HG03469 (cell line): ENCODE results near the gene RALY.

Experiments used
- ATAC-seq: cut with Tn5 transposase; IDR thresholded peaks from one replicate; pipeline ENCODE4 v1.9.1; 2021; ENCODE audit warnings: mild to moderate bottlenecking, moderate library complexity, moderate number of reproducible peaks; ENCODE audit not compliant: unreplicated experiment

Gene RALY

DNA sequence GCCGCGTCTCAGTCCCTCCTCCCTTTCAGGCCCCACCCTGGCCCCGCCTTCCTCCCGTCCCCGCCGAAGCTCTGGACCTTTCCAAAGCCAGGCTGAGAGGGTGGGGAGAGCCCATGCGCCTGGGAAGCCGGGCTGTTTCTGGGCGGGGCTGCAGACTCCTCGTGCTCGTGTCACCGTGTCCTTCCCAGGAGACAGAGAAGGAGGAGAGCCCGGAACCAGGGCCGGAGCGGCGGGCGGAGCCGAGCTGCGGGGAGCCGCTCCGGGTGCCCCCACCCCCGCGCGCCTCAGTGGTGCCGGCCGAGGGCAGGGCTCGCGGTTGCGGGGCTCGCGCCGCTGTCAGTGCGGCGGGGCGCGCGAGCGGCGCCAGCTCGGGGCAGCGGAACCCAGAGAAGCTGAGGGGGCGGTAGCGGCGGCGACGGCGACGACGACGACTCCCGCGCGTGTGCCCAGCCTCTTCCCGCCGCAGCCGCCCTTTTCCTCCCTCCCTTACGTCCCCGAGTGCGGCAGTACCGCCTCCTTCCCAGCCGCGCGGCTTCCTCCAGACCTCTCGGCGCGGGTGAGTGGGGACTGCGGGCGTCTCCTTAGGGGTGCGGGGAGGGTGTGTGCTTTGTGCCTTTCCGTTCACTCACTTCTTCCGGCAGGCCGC lies at the start of gene RALY:
RALY (plus strand) TSS at position 336 of the 646 bp plus-strand sequence. CDS start 78,164 bp downstream, outside the sequence.
- peak; percentile 30 for ATAC-seq

DNA sequence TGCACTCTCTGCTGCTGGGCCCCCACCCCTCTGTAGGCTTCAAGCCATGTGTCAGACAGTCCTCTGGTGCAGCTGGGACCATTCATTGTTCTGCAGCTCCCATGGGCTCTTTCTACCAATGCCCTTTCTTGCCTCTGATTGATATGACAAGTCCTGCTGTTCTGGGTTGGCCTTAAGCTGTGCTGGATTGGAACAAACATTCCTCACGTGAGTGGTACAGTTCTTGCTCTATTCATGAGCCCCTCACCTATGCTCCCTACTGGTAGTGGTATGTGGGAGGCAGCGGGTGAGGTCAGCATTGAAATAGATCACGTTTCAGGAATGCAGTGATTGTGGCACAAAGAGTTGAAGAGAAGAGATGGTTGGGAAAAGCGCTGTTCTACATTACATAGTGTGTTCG lies 48.8 kb upstream of the RALY start:
- no peak for ATAC-seq

DNA sequence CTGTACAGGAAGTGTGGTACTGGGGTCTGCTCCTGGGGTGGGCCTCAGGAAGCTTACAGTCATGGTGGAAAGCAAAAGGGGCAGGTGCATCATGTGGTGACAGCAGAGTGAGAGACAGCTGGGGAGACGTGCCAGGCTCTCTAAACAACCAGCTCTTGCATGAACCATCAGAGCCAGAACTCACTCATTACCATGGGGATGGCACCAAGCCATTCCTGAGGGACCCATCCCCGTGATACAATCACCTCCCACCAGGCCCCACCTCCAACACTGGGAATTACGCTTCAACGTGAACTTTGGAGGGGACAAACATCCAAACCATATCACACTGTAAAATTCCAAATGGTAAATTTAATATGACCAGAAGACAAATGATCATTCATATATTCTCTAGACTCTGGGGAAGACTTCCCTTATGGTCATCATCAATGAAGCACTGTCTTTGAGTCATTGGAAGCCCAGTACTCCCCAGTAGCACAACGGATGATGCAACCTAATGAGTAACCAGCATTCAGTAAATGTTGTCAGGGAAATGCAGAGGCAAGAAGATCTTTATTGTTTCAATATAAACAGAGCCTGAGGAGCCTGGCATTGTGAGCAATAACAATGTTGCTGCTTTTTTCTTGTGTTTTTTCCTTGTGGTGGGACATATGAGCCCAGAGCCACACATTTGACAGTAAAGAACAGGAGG lies 48.2 kb upstream of the RALY start:
- no peak for ATAC-seq

DNA sequence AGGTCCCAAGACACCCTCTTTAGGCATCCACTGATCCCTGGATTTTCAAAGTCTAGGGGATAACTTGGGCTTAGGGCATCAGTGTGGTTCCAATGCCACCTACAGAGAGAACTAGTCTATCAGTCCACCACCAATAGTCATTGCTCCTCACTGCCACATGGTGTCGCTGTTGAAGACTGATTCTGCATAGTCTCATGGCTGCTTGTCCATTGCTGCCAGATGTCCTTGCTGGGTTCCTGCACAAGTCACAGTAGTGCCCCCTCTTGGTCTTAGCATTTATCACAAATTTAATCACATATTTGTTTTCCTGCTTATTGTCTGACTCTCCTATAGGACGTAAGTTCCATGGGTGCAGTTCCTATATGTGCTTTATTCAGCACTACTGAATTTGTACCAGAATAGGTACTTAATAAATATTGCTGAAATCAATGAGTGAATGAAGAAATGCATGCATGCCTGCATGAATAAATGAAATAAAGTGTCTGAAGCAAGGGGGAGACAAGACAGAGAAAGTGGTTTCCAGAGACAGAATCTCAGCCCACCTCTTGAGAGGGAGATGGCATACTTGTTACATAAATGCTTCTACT lies 45.9 kb upstream of the RALY start:
- ATAC-seq: no peak

DNA sequence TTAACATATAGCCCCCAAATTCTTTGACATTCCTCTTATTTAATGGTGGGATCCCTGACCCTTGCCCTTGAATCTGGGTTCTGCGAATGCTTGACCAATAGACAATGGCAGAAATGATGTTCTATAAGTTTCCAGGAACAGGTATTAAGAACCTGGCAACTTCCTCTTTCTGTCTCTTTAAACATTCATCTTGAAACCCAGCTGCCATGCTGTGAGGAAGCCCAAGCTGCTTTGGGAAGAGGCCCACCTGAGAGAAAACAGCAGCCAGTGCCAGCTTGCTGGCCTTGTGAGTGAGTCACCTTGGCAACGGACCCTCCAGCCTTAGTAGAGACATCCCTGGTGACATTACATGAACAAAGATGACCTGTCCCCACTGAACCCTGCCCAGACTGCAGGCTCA lies 45.2 kb upstream of the RALY start:
- ATAC-seq: no peak

DNA sequence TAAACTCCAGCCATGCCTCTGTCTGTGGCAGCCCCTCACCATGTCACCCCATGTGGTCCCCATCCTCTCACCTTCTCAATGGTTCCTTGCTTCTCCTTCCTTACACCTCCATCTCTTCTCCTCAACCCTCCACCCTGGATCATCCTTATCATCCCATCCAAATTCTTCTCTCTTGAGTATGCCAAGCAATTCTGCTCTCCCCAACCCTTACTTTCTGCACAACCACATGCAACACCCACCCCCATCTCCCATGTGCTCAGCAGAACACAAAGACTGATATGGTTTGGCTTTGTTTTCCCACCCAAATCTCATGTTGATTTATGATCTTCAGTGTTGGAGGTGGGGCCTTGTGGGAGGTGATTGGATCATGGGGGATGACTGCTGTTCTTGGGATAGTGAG lies 42.5 kb upstream of the RALY start:
- ATAC-seq: no peak

DNA sequence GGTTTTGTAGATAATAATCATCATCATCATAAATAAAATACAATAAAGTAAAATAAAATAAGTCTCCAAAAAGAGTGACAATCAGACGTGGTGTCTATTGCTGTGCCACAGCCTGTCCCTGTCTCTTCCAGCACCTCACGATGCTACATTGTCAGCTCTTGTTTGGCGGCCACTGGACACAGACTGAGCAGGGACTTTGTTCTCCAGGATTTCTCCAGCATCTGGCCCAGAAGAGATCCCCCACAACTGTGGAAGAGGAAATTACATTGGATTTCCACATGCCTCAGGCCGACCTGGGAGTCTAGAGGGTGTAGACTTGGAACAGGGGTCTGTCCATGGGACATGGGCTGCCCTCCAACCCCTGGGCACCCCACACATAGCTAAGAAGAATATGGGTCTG lies 39.2 kb upstream of the RALY start:
- no peak for ATAC-seq

DNA sequence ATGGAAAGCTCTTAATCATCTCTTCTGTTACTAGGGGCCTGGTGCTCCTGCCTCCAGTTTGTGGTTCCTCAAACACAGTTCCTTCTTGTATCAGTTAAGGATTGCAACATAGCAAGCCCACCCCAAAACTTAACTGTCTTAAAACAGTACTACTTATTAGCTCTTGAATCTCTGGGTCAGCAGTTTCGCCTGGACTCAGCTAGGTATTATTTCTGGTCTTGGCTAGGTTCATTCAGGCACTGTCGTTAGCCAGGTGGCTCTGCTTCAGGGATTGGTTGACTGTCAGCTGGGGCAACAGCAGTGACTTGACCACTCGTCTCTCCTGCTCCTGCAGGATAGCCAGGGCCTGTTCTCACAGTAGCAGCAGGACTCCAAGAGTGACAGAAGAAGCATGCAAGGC lies 30.0 kb upstream of the RALY start:
- ATAC-seq: no peak

DNA sequence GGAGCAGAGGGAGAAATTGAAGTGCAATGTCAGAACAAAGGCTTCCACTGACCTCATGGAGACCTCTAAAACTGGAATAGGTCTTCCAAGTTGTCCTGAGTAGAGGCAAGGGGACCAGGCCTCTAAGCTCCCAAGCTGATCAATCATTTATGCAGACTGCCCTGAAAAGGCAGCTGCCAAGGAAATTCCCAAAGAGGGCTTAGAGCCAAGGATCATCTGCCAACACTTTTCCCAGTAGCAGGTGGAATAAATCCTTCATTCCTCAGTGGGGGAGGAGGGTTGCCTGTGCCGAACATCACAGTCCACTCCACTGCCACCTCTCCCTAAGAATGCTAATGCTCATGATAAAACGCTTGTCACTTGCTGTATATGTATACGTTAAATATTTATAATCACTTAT lies 29.3 kb upstream of the RALY start:
- no peak for ATAC-seq

DNA sequence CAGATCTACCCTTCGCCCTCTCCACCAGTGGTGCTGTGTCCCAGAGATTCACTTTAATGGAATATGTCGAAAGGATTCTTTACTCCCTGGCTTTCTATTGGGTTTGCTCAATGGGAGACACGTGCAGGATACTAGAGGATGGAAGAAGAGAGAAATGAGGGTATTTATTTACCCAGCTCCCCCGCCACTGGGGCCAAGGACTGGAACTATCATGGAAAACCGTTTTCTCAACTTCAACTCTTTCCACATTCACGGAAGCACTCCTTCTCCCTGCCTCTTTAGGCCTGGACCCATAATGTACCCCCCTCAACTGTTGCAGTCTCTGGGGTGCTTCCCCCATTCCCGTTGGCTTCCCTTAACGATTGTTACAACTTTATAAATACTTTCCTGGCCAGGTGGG lies 26.6 kb upstream of the RALY start:
- no peak for ATAC-seq

DNA sequence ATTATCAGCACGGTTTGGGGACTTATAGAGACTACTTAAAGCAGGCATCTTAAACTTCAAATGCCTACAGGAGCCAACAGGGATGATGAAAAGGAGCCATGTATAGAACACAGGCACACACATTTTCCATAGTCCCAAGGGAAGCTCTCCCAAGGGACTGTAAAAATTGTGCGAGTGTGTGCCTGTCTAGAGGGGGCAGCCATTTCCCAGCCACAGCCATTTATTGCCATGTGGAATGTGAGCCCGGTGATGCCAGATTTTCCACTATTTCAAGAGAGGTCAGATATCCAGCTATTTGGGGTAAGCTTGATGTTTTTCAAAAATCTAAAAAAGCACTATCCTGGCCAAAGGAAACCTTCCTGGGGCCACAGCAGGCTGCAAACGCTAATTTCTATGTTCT lies 24.1 kb upstream of the RALY start:
- ATAC-seq: no peak

DNA sequence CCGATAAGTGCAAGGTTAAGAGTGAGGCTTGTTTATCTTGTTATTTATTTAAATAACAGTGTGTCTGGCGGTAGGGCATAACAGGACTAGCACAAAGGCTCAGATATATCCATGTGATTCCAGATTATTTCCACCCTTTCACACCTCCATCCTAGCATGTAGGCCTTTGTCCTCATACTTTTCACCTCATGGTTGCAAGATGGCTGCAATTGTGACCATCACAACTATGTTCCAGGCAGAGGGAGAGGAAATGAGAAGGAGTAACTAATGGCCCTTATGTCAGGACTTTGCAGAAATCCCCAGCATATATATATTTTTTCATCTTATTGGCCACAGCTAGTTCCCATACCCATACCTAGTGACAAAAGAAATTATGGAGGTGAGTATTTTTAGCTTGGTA lies 23.5 kb upstream of the RALY start:
- no peak for ATAC-seq

DNA sequence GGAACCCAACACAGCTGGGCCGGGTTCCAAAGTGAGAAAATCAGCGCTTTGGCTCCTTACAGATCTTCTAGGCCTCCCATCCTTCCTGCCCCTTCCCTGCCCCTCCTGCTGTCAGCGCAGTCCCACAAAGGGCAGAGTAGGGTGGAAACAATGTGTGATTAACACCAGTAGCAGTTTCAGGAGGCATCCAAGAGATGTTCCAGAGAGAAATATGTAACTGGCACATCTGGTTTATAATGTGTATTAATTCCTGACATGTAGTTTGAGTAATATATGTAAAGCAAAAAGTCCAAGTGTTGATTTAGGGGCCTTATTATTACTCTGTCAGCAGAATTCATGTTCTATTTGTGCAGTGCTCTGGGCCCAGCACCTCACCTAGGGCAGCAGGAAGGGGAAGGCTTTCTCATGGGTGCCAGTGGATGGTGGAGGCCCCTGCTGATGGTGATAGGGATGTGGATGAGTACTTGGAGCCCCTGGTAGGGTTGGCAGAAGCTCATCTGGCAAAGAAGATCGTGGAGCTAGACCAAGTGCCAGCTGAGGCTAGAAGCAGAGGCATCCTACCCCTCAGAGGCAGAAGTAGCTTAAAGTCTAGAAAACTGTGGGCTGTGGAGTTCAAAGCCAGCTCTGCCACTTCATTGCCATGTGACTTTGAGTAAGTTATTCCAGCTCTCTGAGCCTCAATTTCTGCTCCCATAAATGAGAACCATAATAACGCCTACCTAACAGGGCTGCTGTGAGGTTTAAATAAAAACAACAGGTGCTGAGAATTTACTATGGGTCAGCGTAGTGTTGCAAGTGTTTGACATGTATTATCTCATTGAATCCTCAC lies 22.4 kb upstream of the RALY start:
- no peak for ATAC-seq

DNA sequence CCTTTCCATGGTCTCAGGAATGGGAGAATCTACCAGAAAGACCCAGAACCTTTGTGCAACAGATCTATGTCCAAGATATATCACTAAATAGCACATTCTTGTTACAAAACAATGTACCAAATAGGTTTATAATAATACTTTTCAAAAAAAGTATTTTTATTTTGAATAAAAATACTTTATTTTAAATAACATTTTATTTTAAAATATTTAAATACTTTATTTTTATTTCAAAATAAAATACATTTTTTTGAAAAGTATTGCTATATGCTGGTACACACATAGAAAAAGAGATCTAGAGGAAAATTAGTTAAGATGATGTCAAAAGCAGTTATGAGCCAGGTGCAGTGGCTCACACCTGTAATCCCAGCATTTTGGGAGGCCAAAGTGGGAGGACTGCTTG lies 16.8 kb upstream of the RALY start:
- ATAC-seq: no peak

DNA sequence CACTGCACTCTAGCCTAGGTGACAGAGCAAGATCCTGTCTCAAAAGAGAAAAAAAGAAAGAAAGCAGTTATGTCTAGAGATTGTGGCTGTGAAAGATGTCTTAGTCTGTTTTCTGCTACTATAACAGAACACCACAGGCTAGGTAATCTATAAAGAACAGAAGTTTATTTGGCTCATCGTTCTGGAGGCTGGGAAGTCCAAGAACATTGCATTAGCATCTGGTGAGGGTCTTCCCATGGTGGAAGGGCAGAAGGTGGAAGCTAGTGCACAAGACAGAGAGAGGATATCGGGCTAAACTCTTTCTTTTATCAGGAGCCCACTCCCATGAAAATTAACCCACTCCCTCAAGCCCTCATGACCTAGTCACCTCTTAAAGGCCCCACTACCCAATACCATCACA lies 16.2 kb upstream of the RALY start:
- no peak for ATAC-seq

DNA sequence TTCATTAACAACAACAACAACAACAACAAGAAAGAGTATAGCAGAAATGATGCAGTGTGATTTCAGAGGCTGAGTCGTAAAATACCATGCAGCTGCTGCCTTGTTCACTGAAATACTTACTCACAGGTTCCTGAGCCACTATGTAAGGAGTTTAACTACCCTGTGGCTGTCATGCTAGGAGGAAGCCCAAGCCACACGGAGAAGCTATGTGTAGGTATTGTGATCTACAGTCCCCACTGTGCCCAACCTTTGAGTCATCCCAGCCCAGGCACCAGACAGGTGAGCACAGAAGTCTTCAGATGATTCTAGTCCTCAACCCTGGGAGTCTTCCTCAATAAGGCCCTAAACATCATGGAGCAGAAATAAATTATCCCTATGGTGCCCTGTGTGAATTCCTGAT lies 14.6 kb upstream of the RALY start:
- no peak for ATAC-seq

DNA sequence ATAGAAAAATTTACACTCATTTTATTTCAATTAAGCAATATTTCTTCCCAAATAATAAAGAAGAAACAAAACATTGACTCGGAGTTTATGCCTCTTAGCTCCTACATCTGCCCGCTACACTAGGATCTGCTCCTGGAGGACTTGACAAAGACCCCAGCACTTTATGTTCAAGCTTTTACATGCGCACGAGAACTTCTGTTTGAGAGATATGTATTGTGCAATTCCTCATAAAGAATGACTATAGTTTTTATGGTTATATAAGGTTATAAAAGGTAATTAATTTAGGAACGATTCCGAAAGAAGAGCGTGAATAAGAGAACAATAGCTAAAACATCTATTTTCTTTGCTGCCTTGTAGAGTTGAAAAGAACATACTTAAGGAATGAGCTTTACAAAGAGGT lies 12.4 kb upstream of the RALY start:
- ATAC-seq: no peak

DNA sequence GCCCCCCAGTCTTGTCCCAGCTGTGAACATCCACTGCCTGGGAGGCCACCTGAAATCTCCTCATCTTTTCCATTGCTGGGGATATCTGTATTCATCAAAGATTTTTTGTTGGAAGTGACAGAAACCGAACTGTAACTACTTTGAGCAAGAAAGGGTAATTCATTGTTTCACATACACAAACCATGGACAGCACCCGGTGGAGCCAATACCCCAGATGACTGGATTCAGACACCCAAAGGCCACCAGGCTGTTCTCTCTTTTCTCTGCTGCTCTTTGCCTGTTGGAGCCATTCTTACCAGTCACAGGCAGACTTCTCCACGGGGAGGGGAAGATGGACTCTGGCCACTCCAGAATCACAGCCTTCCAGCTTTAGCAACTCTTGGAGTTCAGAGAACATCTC lies 11.7 kb upstream of the RALY start:
- no peak for ATAC-seq

DNA sequence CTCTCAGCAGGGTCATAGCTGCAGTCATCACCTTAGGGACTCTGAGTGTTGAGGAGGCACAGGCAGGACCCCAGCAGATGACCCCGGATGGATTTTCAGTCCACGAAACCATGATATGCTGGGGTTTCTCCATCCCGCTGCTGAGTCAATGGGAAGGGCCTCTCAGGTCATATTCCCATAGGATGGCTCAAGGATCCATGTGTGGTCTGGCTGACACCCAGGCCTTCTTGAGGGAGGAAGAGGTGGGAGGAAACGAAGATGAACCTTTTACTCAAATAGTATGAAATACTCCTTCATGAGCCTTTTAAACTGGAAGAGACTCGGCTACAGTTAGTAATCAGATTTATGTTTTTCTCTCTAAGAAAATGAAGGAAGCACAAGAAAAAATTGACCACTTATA lies 10.3 kb upstream of the RALY start:
- no peak for ATAC-seq

DNA sequence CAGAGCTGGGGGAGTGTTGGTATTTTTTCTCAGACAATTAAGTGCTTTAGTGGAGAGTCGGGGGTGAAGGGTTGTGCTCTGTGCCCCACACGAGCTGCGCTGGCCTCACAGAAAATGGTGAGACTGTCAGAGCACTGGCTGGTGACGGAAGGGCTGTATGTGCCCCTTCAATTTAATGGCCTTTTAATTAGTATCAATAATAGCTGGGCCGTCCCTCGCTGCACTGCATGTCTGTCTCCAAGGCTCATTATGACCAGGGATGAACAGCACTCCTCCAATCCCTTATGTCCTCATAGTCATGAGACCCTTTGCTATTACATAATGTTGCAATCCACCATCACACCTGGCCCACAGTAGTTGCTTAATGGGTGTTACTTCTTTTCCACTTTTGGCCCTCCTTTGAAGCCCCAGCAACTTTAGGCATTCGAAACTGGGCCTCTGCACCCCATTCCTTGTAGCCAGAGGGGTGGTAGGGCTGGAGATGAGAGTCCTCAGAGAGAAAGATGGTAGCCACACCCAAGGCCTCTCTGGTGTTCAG lies 9.5 kb upstream of the RALY start:
- ATAC-seq: no peak

DNA sequence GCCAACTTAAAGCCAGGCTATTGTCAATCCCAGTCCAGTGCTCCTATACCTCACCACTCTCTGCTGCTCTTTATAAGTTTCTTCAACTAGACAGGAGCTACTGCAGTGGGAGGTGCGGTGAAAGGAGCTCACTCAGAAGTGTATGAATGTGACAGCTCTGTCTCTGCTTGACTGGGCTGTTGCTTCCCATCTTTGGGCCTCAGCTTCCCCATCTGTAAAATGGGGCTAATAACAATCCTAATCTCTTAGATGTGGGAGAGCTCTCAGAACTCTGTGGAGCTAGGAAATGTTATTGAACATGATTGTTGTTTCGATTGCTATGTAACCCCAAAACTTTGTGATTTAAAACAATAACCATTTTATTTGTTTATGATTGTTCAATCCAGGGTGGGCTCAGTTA lies 8.4 kb upstream of the RALY start:
- no peak for ATAC-seq
